Adipocyte (in vitro differentiated cells): ENCODE results near the gene PLXNA2.

Experiments used
- DNase-seq: peaks from one replicate; pipeline ENCODE4 v3.0.0-alpha.2; 2015; ENCODE audit warnings: low read depth
- H3K27me3 ChIP-seq: replicated peaks from 2 replicates; pipeline ENCODE4 v1.7.0; 2013; ENCODE audit warnings: mild to moderate bottlenecking, low read length, moderate library complexity; ENCODE audit not compliant: control insufficient read depth, insufficient read depth
- H3K36me3 ChIP-seq: 2 replicates; pipeline ENCODE4 v1.7.0; 2013; ENCODE audit warnings: low read length, mild to moderate bottlenecking, moderate library complexity; ENCODE audit not compliant: control insufficient read depth, insufficient read depth, severe bottlenecking
- H3K4me1 ChIP-seq: 2 replicates; pipeline ENCODE4 v1.7.0; 2013; ENCODE audit warnings: mild to moderate bottlenecking, low read length, moderate library complexity; ENCODE audit not compliant: control insufficient read depth, insufficient read depth
- H3K4me3 ChIP-seq: 2 replicates; pipeline ENCODE4 v1.7.0; 2013; ENCODE audit warnings: mild to moderate bottlenecking, low read length, moderate library complexity
- H3K9ac ChIP-seq: 2 replicates; pipeline ENCODE4 v1.7.0; 2013; ENCODE audit warnings: mild to moderate bottlenecking, low read length, moderate library complexity
- H3K9me3 ChIP-seq: 2 replicates; pipeline ENCODE4 v1.7.0; 2013; ENCODE audit warnings: mild to moderate bottlenecking, low read length, moderate library complexity; ENCODE audit not compliant: control insufficient read depth

Gene PLXNA2

GRCh38 chr1:208173749-208174148 is 70.4 kb downstream of the PLXNA2 start:
- Histone ChIP-seq H3K9ac (no peak overlapping the region), H3K36me3 (no peaks in the 10 kb centered on the region), H3K4me1 (peaks cover 19% of the 10 kb centered on the region), H3K27me3 (no peaks in the 10 kb centered on the region), H3K4me3 (no peak overlapping the region), H3K9me3 (no peaks in the 10 kb centered on the region)
- no peak for DNase-seq

GRCh38 chr1:208172423-208173145 is 71.6 kb downstream of the PLXNA2 start:
- Histone ChIP-seq H3K9me3 (no peaks in the 10 kb centered on the region), H3K9ac (no peak overlapping the region), H3K4me3 (no peak overlapping the region), H3K4me1 (peaks cover 12% of the 10 kb centered on the region), H3K27me3 (no peaks in the 10 kb centered on the region), H3K36me3 (no peaks in the 10 kb centered on the region)
- no peak for DNase-seq

- no peak overlapping the region for H3K4me3 ChIP-seq
- no peaks in the 10 kb centered on the region for H3K36me3 ChIP-seq
- DNase-seq, result no peak
- H3K9me3 ChIP-seq, result no peaks in the 10 kb centered on the region
- H3K27me3 ChIP-seq, result no peaks in the 10 kb centered on the region
- peaks cover 12% of the 10 kb centered on the region for H3K4me1 ChIP-seq
- H3K9ac ChIP-seq, result no peak overlapping the region
Measured at GRCh38 chr1:208171616-208172422, 72.4 kb downstream of the PLXNA2 start.

GRCh38 chr1:208170252-208170651 is 73.9 kb downstream of the PLXNA2 start:
- Histone ChIP-seq H3K27me3 (no peaks in the 10 kb centered on the region), H3K9ac (no peak overlapping the region), H3K4me3 (no peak overlapping the region), H3K4me1 (peaks cover 12% of the 10 kb centered on the region), H3K9me3 (no peaks in the 10 kb centered on the region), H3K36me3 (no peaks in the 10 kb centered on the region)
- no peak for DNase-seq

GRCh38 chr1:208169081-208169879 is 74.9 kb downstream of the PLXNA2 start:
- H3K9ac ChIP-seq, result no peak overlapping the region
- H3K27me3 ChIP-seq, result no peaks in the 10 kb centered on the region
- H3K4me3 ChIP-seq, result no peak overlapping the region
- DNase-seq, result no peak
- H3K36me3 ChIP-seq, result no peaks in the 10 kb centered on the region
- H3K4me1 ChIP-seq, result peaks cover 5% of the 10 kb centered on the region
- H3K9me3 ChIP-seq, result no peaks in the 10 kb centered on the region

- Histone ChIP-seq H3K4me1 (peaks cover 5% of the 10 kb centered on the region), H3K36me3 (no peaks in the 10 kb centered on the region), H3K9me3 (no peaks in the 10 kb centered on the region), H3K27me3 (no peaks in the 10 kb centered on the region), H3K4me3 (no peak overlapping the region), H3K9ac (no peak overlapping the region)
- no peak for DNase-seq
Measured at GRCh38 chr1:208167261-208167869, 76.8 kb downstream of the PLXNA2 start.

- Histone ChIP-seq H3K9ac (no peak overlapping the region), H3K27me3 (no peaks in the 10 kb centered on the region), H3K4me1 (peaks cover 10% of the 10 kb centered on the region), H3K36me3 (no peaks in the 10 kb centered on the region), H3K4me3 (no peak overlapping the region), H3K9me3 (no peaks in the 10 kb centered on the region)
- no peak for DNase-seq
Measured at GRCh38 chr1:208166340-208167138, 77.6 kb downstream of the PLXNA2 start.

GRCh38 chr1:208165659-208166058 is 78.5 kb downstream of the PLXNA2 start:
- Histone ChIP-seq H3K4me1 (peaks cover 18% of the 10 kb centered on the region), H3K36me3 (no peaks in the 10 kb centered on the region), H3K9ac (no peak overlapping the region), H3K9me3 (no peaks in the 10 kb centered on the region), H3K4me3 (no peak overlapping the region), H3K27me3 (no peaks in the 10 kb centered on the region)
- DNase-seq, result peak; percentile 91

- no peaks in the 10 kb centered on the region for H3K27me3 ChIP-seq
- DNase-seq, result no peak
- no peak overlapping the region for H3K4me3 ChIP-seq
- peaks cover 21% of the 10 kb centered on the region for H3K4me1 ChIP-seq
- H3K9ac ChIP-seq, result no peak overlapping the region
- H3K9me3 ChIP-seq, result no peaks in the 10 kb centered on the region
- no peaks in the 10 kb centered on the region for H3K36me3 ChIP-seq
Measured at GRCh38 chr1:208164609-208165008, 79.6 kb downstream of the PLXNA2 start.

GRCh38 chr1:208163539-208163938 is 80.6 kb downstream of the PLXNA2 start:
- no peak overlapping the region for H3K4me3 ChIP-seq

More at GRCh38 chr1:208163539-208163938, 80.6 kb downstream of the PLXNA2 start:
- H3K36me3 ChIP-seq, result no peaks in the 10 kb centered on the region
- H3K9ac ChIP-seq, result no peak overlapping the region
- H3K9me3 ChIP-seq, result no peaks in the 10 kb centered on the region
- H3K27me3 ChIP-seq, result no peaks in the 10 kb centered on the region
- no peak for DNase-seq
- peaks cover 22% of the 10 kb centered on the region for H3K4me1 ChIP-seq
